ENCODE measurements around the gene APLP2.
"Not testable (repeated sequence)": the region's sequence is repeated elsewhere in the genome, so short reads cannot be mapped to it uniquely, and the experiment has no call there.

APLP2 gene

DNA sequence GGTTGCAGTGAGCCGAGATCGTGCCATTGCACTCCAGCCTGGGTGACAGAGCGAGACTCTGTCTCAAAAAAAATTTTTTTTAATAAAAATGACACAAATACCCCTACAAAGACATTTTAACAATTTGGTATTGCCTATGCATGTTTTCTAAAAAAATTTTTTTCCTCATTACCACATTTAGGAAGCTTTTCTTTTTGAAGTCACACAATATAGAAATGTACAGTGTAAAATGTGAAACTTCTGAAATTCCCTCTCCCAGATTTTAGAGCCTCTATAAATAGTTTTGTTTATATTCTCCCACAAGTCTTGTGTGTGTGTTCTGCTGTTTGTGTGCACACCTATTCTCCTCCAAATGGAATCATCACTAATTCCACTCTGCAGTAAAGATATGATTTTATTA, 97.5 kb downstream of the APLP2 start:
- DNase-seq (ENCODE audit: low read depth in 1 of 2, low spot score in 1 of 2) = no peak

DNA sequence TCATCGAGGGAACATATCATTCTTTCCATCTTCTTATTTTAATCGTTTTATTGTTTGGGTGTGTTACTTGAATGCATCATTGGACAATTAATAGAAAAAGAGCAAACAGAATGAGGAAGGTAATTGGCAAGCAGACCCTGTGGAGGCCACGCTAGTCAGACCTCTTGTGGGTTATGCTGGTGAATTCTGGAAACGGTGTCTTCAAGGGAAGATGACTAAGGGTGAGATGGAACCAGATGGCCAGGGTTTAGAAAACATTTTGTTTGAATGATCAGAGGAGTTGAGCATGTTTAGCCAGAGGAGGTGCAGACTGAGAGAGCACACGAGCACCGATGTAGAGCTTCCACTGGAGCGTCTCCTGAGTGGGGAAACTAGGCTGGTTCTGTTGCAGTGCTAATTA, 98.4 kb downstream of the APLP2 start:
- DNase-seq (ENCODE audit: low read depth in 1 of 2, low spot score in 1 of 2) = no peak

DNA sequence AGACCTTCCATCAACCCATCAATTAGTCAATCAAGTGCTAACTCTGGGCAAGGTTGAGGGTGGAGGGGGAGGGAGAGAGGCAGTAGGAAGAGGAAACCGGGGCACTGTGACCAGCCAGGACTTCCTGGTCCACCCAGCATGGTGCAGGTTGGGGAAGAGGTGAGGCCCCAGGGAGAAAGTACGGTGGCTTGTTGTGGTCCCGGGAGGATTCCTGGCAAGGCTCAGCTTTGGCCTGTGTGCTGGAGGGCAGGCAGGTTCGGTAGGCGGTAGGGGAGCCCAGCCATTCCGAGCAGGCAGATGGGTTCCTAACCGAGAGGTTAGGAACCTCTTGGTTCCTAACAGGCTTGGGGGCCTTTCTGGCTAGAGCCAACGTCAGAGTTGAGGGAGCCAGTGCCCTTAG, 100.7 kb downstream of the APLP2 start:
- DNase-seq (ENCODE audit: low read depth in 1 of 2, low spot score in 1 of 2) = no peak

DNA sequence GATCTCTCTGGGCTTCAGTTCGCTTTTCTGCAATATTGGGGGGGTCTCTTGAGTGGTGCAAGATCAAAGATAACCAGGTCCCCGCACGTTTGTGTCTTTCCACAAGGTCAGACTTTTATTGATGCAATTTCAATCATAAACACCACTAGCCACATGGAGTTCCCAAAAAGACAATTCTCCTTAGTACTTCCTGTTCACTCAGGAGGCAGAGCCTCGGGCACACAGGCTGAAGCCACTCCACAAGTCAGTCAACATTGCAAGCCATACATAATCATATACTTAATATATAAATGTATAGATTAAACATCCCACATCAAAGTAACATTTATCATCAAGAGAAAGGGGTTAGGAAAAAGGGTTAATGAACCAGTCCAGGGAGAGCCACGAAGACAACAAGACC, 101.8 kb downstream of the APLP2 start:
- DNase-seq (ENCODE audit: low read depth in 1 of 2, low spot score in 1 of 2) = no peak

GRCh38 chr11:130172001-130172400, 102.3 kb downstream of the APLP2 start:
- DNase-seq (ENCODE audit: low read depth in 1 of 2, low spot score in 1 of 2) = not testable (repeated sequence)

DNA sequence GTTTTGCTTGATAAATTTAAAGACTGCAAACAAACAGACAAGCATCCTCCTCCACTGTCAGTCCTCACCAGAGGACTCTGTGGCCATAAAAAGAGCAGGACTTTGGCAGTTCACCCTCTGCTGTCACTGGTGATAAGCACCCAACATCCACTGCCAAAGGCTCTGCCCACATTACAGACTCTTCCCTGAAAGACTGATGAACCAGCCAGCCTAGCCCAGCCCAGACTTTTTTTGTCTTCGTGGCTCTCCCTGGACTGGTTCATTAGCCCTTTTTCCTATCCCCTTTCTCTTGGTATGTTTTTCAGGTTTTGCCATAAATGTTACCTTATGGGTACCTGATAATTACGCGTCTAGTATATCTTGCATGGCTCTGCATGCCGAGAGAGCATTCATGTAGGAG, 104.9 kb downstream of the APLP2 start:
- no peak for DNase-seq (ENCODE audit: low read depth in 1 of 2, low spot score in 1 of 2)

DNA sequence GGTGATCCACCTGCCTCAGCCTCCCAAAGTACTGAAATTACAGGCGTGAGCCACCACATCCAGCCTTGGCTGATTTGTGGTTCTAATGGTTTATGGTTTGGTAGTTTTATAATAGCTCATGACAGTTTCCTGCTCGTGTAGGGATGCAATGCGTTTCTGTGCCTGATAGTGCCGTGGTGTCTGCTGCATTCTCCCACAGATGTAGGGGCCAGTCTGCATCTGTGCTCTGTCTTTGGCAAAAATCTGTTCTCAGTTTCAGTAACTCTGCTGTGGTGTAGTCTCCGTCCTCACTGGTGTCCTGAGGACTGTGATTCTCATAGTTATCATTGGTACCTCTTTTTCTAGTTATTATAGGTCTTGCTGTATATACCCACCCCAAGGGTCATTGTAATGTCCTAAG, 106.2 kb downstream of the APLP2 start:
- no peak for DNase-seq (ENCODE audit: low read depth in 1 of 2, low spot score in 1 of 2)

- DNase-seq (ENCODE audit: low read depth in 1 of 2, low spot score in 1 of 2) = no peak
Measured at GRCh38 chr11:130177782-130178181, 108.1 kb downstream of the APLP2 start.

DNA sequence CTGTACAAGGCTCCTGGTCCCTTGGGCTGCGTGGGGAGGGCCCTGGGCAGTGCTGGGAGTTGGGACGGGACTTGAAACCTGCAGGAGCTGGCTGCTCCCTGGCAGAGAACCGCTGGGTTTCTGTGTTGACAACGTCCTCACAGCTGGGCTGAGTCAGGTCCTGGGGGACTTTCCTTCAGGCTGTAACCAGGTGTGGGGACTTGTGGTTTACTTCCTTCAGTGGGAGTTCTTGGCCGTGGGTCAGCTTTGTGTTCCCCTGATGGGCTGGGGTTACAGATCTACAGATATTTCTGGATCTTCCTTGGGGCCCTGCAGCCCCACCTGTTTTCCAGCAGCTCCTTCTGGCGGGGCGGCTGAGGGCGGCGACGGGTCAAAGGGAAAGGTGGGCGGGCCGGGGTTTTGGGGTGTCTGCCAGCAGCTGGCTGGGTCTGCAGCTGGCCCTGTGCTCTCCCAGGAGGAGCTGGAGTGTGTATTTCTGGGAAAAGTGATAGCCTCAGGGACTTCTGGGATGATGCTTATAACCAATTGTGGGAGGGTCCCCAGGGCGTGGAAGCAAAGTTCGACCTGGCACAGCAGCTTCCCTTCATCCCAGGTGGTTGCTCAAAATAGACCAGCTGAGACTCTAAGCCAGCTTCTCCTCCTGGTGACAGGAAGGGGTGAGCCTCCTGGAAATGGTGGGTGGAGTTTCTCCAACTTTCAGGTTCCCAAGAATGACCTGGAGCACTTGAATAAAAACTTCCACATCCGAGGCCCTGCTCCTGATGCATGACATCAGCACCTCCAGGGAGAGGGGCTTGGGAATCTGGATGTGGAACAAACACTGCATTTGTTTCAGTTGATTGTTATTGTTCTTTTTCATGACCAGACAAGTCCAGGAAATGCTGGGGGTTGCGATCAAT, 109.0 kb downstream of the APLP2 start:
- no peak for DNase-seq (ENCODE audit: low read depth in 1 of 2, low spot score in 1 of 2)

GRCh38 chr11:130179396-130180306, 110.0 kb downstream of the APLP2 start:
- no peak for DNase-seq (ENCODE audit: low read depth in 1 of 2, low spot score in 1 of 2)

DNA sequence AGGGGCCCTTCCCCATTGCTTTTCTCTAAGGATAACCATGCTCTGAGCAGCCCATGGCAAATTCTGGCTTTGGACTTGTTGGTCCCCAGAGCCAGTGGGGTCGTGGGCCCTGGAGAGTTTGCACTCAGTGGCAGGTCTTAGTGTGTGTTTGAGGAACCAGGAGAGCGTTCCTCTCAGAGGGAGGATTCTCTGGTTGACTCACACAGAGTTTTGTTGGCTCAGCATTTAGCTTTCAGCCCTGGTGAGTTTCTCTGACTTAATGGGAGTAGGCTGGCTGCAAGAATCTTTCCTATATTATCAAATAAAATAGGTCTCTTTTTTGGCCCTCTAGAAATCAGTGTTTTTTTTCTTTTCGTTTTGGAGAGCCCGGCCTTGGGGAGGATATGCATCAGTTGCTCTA, 110.8 kb downstream of the APLP2 start:
- no peak for DNase-seq (ENCODE audit: low read depth in 1 of 2, low spot score in 1 of 2)

DNA sequence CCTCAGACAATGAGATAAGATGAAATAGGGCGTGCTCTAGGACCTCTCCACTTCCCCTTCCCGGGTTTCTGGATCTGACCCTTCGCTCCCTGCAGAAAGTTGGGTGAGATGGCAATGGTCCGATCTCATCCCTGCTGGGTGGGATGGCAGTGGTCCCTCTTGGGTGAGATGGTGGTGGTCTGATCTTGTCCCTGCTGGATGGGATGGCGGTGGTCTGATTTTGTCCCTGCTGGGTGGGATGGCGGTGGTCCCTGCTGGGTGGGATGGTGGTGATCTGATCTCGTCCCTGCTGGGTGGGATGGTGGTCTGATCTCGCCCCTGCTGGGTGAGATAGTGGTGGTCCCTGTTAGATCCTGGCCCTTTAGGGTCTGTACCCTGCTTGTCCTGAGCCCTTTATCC, 111.2 kb downstream of the APLP2 start:
- no peak for DNase-seq (ENCODE audit: low read depth in 1 of 2, low spot score in 1 of 2)

DNA sequence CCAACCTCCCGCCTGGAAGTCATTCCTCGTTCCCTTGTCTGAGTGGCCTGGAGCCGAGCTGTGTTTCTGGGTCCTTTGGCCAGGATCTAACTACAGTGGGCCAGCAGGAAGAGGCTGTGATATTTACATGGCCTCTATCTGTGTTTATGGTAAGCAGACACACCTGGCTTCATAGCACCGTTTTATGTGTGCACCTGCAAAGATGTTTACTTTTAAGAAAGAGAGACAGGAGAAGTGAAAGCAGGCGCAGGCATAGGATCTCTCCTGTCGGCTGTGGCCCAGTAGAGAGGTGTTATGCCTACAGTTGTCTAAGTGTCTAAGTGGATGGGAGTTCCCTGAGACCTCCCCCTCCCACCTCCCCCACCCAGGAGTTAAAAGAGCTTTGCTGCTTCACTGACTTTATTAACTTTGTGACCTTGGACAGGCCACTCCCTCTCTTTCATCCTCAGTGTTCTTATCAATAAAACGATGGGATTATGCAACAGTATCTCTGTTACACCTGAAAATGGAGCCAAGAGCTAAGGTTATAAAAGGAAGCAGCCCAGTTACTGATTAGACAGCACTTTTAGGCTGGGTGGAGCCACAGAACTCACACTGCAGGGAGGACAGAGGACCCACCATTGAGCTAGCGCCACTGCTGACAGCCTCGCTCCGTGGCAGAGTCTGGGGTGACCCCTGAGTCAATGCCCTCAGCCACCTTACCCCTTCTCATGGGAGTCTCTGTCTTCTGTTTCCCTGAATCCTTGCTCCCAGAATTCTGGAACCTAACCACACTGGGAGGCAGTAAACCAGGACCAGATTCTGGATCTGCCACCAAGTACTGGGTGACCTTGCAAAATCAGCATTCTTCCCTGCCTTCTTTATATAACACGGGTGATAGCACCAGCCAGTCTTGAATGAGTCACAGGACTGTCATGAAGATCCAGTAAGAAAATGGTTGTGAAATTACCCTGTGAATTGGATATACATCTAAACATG, 111.9 kb downstream of the APLP2 start:
- no peak for DNase-seq (ENCODE audit: low read depth in 1 of 2, low spot score in 1 of 2)

DNA sequence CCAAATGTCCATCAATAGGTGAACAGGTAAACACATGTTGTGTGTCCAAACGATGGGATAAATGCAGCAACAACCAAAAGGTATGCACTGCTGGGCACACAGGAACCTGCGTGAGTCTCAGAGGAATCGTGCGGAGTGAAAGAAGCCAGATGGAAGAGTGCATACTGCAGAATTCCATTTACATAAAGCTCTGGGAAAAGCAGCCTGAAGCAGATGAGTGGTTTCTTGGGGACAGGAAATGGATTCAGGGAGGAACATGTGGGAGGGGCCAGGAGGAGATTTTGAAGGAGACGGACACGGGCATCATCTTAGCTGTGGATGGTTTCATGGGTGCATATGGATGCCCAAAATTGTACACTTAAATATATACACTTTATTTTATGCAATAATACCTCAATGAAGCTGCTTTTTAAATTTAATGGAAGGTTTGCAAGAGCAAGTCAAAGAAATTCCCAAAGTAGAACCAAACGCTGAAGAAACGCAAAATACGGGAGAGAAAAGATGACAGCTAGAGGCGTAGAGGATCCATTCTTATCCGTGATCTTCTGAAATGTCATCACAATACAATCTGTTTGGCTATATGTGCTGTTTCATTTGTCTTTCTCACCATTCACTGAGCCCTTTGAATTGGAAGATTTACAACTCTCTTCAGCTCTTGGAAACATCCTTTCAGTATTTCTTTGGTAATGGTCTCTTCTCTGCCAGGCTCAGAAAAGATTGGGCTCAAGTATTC, 114.3 kb downstream of the APLP2 start:
- no peak for DNase-seq (ENCODE audit: low read depth in 1 of 2, low spot score in 1 of 2)

DNA sequence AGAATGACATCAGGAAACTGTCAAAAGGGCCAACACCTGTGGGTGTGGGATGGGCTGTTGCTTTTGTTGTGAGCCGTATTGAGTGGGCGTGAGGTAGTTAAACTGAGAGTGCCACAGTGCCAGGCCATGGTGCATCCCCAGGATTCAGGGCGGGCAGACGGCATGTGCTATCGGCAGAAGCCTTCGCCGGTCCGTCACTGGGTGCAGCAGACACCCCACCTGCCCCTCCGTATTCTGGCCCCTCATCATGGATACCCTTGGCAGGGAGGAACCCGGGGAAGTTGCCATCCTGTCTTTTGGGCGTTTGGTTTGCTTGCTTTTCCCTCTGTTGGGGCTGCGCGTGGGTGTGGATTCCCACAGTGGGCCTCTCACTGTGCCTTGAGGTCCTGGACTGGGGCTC, 117.4 kb downstream of the APLP2 start:
- no peak for DNase-seq (ENCODE audit: low read depth in 1 of 2, low spot score in 1 of 2)

DNA sequence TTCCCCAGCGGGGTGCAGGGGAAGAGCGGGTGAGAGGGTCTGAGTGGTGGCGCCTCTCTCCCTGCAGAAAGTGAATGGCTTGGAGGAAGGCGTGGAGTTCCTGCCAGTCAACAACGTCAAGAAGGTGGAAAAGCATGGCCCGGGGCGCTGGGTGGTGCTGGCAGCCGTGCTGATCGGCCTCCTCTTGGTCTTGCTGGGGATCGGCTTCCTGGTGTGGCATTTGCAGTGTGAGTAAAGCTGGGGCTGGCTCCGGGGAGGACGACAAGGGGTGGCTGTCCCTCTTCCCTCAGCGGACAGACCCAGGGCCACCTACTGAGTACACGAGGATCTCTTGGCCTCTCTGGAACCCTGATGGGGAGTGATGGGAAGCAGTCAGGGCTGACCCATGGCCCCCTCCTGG, 118.4 kb downstream of the APLP2 start:
- no peak for DNase-seq (ENCODE audit: low read depth in 1 of 2, low spot score in 1 of 2)

DNA sequence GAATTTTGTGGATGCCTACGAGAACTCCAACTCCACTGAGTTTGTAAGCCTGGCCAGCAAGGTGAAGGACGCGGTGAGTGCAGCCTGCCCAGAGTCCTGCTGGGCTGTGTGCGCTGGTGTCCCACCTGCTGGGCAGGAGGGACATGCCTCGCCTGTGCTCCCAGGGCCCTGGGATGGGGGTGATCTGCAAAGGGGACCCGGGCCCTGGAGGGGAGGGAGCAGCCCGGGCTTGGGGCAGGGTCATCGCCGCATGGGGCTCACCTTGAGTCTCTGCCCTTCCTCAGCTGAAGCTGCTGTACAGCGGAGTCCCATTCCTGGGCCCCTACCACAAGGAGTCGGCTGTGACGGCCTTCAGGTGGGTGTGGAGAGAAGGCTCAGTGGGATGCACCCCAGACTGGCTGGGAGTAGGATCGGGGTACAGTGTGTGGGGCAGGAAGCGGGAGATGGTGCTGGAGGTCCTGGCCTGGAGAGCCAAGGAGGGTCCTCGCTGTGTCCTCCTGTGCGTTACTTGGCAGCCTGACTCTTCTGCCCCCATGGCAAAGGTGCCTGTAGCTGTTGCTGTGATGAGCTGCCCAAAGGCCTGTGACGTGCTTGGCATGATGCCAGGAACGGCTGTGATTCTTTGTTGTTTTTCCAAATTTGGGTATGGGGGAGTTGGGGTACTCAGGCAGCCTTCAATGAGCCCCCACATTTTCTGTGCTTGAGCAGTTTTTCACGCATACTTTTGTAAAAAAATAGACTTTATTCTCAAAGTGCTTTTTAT, 119.1 kb downstream of the APLP2 start:
- DNase-seq (ENCODE audit: low read depth in 1 of 2, low spot score in 1 of 2) = no peak

DNA sequence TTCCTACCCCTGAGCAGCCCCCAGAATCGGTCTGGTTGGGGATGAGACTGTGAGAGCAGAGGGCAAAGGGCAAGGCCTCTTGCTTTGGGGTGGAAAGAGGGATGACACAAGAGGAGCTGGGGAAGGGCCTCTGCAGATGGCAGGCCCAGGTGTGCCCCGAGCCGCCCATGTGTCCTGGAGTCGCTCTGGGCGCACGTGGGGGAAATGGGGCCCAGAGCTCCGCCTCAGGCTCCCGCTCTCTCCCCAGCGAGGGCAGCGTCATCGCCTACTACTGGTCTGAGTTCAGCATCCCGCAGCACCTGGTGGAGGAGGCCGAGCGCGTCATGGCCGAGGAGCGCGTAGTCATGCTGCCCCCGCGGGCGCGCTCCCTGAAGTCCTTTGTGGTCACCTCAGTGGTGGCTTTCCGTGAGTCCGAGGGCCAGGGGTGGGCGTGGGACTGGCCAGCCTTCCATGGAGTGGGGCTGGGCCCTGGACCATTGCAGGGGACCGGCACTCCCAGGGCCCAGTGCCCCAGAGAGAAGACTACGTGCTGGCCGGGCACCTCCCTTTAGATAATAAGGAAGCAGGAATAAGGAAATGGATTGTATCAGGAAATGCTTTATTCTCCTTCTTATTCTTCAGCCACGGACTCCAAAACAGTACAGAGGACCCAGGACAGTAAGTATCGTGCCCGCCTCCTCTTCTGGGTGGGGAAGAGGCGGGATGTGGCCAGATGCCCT, 120.0 kb downstream of the APLP2 start:
- no peak for DNase-seq (ENCODE audit: low read depth in 1 of 2, low spot score in 1 of 2)

DNA sequence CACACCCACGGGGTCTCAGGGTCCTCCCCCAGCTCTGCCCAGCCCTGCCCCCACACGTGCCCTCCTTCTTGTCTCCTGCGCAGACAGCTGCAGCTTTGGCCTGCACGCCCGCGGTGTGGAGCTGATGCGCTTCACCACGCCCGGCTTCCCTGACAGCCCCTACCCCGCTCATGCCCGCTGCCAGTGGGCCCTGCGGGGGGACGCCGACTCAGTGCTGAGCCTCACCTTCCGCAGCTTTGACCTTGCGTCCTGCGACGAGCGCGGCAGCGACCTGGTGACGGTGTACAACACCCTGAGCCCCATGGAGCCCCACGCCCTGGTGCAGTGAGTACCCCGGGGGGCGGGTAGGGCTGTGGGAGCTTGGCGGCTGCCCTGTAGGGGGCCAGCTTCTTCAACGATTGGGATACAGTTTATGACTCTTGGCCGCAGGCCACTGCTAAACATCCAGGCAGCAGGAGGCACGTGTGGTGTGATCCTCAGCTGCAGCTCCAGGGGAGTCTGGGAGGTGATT, 120.7 kb downstream of the APLP2 start:
- DNase-seq (ENCODE audit: low read depth in 1 of 2, low spot score in 1 of 2) = no peak

All from stimulated activated CD4-positive, alpha-beta T cell treated with anti-CD3 and anti-CD28 coated beads, Interleukin-15, amount 100 ng/mL, for 1 hour (primary cell).